Stimulated activated CD4-positive, alpha-beta T cell treated with anti-CD3 and anti-CD28 coated beads, Interleukin-12 subunit alpha, Interleukin-12 subunit beta, amount 100 ng/mL, for 4 hours (primary cell): Measurements from ENCODE around the gene FUCA1.
"Not testable (repeated sequence)": the region's sequence is repeated elsewhere in the genome, so short reads cannot be mapped to it uniquely, and the experiment has no call there.

Source experiments
- DNase-seq: peaks from one replicate; pipeline ENCODE4 v3.0.0-alpha.2; 2020

Gene FUCA1

DNA sequence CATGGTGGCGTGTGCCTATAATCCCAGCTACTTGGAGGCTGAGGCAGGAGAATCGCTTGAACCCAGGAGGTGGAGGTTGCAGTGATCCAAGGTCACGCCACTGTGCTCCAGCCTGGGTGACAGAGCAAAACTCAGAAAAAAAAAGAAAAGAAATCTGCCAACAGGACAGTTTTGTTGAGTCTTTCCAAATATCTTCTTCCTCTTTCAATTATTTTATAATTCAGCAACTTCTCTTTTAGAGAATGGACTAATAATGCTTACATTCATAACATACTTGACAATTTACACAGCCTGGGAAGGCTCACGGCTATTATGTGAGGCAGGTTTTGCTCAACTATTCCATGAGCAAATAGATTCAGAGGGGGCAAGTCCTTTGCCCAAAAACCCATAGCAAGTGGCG, 27.0 kb upstream of the FUCA1 start:
- no peak for DNase-seq

DNA sequence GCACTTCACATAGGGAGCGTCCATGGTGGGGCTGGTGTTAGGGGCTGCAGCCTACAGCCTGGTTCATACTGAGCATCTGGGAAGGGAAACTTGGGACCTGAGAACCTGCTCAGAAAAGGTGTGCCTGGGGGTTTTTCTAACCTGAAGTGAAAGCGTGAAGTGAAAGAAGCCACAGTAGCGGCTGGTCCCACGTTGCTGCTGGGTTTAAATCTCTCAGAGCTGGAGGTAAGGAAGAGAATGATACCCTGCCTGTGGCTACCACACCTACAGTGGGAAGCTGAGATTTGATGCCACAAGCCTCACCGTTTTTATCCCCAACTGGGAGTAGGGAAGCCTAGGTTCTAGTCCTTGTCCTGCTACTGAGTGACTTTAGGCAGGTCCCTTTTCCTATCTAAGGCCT, 21.0 kb upstream of the FUCA1 start:
- no peak for DNase-seq

DNA sequence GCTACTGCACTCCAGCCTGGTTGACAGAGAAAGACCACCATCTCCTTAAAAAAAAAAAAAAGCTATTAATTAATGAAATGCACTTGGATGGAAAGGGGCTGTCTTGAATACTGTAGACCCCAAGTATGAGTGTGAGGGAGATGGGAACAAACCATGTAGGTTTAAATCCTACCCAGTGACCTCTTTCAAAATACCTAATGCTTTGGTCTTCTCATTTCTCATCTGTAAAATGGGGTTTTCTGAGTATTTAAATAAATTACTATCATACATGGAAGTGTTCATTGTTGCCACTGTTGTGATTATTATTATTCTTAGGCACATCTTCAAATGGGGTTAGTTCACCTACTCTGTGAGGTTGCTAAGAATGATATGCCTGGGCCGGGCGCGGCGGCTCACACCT, 17.1 kb upstream of the FUCA1 start:
- DNase-seq: no peak

DNA sequence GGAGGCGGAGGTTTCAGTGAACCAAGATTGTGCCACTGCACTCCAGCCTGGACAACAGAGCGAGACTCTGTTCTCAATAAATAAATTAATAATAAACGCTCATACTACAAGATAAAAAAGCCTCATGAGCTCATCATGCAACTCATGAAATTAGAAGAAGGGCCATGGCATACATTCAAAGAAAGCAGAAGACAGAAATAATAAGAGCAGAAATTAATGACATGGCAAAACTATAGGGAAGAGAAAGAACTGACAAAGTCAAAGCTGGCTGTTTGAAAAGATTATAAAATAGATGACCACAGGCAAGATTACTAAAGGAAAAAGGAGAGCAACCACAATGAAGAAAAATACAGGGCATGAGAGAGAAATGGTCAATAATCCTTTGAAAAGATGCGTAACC, 14.7 kb upstream of the FUCA1 start:
- DNase-seq: no peak

DNA sequence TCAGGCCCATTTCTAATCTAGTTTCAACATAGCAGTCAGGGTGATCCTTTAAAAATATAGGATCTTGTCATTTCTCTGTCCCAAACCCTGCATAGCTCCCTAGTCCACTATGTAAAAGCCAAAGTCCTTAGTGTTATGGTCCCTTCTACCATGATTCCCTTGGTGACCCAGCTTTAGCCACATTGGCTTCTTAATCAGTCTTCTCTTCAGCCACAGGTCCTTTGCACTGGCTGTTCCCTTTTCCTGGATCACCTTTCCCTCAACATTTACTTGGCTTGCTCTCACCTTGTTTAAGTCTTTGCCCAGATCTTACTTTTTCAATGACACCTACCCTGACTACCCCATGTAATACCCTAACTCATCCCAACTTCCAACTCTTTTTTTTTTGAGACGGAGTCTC, 11.7 kb upstream of the FUCA1 start:
- DNase-seq: no peak

DNA sequence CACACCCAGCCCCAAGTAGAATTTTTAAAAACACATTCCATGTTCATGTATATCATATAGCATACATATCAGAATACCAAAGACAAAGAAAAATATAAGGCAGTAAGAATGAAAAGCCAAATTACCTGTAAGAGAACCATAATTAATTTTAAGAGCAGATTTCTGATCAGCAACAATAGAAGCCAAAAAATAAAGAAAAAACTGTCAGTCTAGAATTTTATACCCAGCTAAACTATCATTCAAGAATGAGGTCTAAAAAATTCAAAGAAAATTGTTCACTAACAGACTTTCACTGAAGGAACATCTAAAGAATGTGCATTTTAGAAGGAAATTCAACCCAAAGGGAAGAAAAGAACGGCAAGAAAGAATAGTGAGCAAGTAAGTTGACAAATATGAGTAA, 10.6 kb upstream of the FUCA1 start:
- DNase-seq: no peak

GRCh38 chr1:23875382-23875781, 7.3 kb upstream of the FUCA1 start:
- no peak for DNase-seq

DNA sequence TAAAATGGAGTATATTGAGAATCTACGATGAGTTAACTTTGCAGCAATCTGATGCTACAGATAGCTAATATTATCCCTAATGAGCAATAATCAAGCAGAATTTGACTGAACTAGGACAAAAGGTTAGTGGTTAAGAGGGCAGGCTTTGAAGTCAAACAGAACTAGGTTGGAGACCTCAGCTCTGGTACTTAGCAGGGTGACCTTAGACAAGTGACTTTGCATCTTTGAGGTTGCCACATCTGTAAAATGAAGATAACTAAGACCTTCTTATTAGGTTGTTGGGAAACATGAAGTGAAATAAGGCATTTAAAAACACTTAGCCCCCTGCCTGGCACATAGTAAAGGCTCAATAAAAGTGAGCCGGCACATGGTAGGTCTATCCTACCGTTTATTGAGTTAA, 4.3 kb upstream of the FUCA1 start:
- DNase-seq: no peak

DNA sequence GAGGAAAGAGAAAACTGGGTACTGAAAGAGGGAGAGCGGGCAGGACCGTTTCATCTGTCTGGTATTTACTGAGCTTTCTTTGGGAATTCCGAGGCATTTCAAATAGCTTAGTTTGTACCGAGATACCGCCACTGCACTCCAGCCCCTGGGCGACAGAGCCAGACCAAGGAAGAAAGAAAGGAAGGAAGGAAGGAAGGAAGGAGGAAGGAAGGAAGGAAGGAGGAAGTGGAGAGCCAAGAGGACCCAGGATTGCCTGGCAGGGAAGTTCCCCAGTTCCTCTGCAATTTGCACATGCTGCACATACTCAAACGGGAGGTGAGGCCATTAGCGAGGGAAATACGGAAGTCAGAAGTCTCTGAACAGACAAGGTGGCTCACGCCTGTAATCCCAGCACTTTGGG, 961 bp upstream of the FUCA1 start:
- no peak for DNase-seq

DNA sequence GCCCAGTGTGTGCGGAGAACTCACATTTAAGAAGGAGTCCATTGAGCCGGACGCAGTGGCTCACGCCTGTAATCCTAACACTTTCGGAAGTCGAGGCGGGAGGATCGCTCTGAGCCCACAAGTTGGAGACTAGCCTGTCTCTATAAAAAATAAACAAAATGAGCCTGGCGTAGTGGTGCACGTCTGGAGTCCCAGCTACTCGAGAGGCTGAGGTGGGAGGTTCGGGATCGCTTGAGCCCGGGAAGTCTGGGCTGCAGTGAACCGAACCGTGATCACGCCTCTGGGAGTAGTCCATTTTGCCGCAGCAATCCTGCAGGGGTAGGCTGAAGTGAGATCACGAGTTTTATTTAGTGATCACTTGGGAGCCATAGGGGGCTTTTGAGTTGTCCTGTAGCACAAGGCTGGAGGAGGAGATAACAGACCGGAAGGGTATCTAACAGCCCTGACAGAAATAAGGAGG, 497 bp upstream of the FUCA1 start:
- DNase-seq: no peak

GRCh38 chr1:23867542-23867894, 572 bp downstream of the FUCA1 start:
- DNase-seq: no peak

GRCh38 chr1:23865543-23865930, 2.6 kb downstream of the FUCA1 start:
- no peak for DNase-seq

DNA sequence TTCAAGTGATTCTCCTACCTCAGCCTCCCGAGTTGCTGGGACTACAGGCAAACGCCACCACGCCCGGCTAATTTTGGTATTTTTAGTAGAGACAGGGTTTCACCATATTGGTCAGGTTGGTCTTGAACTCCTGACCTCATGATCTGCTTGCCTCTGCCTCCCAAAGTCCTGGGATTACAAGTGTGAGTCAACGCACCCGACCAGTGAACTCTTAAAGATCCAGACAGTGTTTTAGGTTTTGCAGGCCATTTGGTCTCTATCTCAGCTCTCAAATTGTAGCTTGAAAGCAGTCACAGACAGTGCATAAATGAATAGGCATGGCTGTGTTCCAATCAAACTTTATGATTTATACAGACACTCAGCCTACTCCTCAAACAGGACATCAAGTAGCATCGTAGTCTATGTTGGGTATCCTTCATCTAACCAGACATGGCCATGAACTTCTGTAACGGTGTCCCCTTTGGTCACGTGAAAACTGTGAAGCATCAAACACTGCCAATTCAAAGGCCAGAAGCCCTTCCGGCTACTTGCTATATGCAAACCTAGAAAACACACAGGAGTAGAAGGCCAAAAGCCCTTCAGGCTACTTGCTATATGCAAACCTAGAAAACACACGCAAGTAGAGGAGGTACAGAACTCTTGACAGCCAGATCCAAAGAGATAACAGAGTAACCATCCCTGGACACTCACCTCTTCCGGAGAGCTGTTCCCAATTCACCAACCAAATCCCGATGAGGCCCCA, 3.1 kb downstream of the FUCA1 start:
- DNase-seq: no peak

DNA sequence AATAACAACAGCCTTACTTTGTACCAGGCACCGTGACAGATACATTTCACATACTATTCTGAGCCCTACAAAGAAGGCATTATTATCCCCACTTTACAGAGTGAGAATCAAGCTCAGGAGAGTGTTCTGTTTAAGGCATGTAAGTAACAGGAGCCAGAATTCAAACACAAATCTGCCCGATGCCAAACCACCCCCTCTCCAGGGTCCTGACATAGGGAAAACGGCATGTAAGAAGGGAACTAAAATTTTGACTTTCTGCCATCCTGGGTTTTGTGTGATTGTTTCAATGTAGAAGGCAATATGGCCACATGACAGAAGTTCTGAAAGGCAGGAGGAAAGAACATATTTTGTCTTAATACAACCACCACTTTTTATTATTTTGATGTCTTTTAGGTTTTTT, 5.5 kb downstream of the FUCA1 start:
- DNase-seq: no peak

GRCh38 chr1:23854568-23854967, 13.5 kb downstream of the FUCA1 start:
- no peak for DNase-seq

GRCh38 chr1:23853124-23853523, 15.0 kb downstream of the FUCA1 start:
- DNase-seq: not testable (repeated sequence)

- DNase-seq: not testable (repeated sequence)
Observed at GRCh38 chr1:23851406-23851805, 16.7 kb downstream of the FUCA1 start.

DNA sequence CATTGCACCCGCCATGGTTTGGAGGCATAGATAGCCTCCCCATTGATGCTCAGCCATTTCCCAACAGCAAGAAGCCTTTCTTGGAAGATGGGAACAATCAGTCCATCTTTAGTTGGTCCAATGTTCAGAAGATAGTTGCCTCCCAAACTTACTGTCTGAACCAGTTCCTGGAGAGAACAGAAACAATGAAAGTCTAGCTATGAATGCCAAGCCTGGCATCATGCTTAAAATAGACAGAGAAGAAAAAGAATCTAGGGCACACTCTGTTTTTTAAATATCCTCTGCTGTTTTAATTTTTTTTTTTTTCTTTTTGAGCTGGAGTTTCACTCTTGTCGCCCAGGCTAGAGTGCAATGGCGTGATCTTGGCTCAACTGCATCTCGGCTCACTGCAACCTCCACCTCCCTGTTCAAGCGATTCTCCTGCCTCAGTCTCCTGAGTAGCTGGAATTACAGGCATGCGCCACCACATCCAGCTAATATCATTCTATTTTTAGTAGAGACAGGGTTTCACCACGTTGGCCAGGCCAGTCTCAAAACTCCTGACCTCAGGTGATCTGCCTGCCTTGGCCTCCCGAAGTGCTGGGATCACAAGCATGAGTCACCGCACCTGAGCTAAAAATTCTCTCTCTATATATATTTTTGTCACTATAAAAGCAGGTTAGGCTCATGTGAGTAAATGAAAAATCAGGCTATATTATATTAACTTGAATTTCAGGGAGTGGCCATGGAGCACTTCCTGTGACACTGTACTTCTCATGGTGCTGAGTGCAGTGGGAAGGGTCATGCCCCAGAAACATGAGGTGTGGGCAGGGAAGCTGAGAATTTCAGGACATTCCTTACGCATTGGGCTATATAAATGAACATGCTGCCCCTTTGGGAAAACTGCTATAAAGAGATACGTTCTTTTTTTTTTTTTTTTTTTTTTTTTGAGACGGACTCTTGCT, 19.1 kb downstream of the FUCA1 start:
- DNase-seq: no peak

- not testable (repeated sequence) for DNase-seq
Observed at GRCh38 chr1:23847482-23848095, 20.5 kb downstream of the FUCA1 start.

GRCh38 chr1:23845163-23845562, 22.9 kb downstream of the FUCA1 start:
- DNase-seq: no peak

- DNase-seq: no peak
Observed at GRCh38 chr1:23843644-23844043, 24.4 kb downstream of the FUCA1 start.

DNA sequence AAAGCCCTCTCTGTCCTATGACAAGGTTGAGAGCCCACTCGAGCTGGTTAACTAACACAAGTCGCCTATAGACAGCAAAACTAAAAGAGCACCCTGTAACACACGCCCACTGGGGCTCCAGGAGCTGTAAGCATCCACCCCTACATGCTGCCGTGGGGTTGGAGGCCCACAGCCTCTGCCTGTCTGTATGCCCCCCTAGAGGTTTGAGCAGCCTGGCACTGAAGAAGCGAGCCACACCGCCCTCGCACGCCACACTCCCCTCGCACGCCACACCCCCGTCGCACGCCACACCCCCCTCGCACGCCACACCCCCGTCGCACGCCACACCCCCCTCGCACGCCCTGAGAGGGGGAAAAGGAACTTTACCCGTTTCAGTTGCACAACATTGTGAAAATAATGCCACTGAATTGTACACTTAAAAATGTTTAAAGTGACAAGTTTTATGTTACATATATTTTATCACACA, 29.7 kb downstream of the FUCA1 start:
- DNase-seq: peak; percentile 77

- peak; percentile 1 for DNase-seq
Observed at GRCh38 chr1:23837908-23838307, 30.2 kb downstream of the FUCA1 start.

GRCh38 chr1:23836037-23836436, 32.1 kb downstream of the FUCA1 start:
- no peak for DNase-seq
